ENCODE data around the gene NPTX2.

DNA sequence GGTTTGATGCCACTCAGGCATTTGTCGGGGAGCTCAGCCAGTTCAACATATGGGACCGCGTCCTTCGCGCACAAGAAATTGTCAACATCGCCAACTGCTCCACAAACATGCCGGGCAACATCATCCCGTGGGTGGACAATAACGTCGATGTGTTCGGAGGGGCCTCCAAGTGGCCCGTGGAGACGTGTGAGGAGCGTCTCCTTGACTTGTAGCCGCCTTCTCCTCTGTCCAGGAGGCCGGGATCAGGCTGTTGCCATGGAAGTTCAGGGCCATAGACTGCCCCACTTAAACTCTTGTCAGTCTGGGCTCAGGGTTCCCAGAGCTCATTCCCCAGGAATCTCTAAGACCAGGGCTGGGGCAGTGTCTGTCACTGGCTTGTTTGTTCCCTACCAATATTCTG lies 11.3 kb downstream of the NPTX2 start:
- TF ChIP-seq ZNF777 (tag by site-specific recombination; IDR thresholded peaks at IDR 0.05; ENCODE audit: borderline replicate concordance) (no peak), ZNF433 (tag by site-specific recombination; IDR thresholded peaks at IDR 0.05; ENCODE audit: low read depth) (no peak), ZNF544 (tag by site-specific recombination; IDR thresholded peaks at IDR 0.05) (no peak), SALL2 (tag by site-specific recombination; IDR thresholded peaks at IDR 0.05; ENCODE audit: borderline replicate concordance) (no peak), ZNF423 (tag by site-specific recombination; IDR thresholded peaks at IDR 0.05) (no peak), ZNF610 (tag by site-specific recombination; IDR thresholded peaks at IDR 0.05; ENCODE audit: borderline replicate concordance) (no peak), SETDB1 (IDR thresholded peaks at IDR 0.05; ENCODE audit: insufficient read length, low read length) (no peak), TCF7L2 (IDR thresholded peaks at IDR 0.05; ENCODE audit: borderline replicate concordance, low read depth, low read length) (no peak), ZNF311 (tag by site-specific recombination; IDR thresholded peaks at IDR 0.05; ENCODE audit: borderline replicate concordance) (no peak)
- TF ChIP-seq, protein P1, sequence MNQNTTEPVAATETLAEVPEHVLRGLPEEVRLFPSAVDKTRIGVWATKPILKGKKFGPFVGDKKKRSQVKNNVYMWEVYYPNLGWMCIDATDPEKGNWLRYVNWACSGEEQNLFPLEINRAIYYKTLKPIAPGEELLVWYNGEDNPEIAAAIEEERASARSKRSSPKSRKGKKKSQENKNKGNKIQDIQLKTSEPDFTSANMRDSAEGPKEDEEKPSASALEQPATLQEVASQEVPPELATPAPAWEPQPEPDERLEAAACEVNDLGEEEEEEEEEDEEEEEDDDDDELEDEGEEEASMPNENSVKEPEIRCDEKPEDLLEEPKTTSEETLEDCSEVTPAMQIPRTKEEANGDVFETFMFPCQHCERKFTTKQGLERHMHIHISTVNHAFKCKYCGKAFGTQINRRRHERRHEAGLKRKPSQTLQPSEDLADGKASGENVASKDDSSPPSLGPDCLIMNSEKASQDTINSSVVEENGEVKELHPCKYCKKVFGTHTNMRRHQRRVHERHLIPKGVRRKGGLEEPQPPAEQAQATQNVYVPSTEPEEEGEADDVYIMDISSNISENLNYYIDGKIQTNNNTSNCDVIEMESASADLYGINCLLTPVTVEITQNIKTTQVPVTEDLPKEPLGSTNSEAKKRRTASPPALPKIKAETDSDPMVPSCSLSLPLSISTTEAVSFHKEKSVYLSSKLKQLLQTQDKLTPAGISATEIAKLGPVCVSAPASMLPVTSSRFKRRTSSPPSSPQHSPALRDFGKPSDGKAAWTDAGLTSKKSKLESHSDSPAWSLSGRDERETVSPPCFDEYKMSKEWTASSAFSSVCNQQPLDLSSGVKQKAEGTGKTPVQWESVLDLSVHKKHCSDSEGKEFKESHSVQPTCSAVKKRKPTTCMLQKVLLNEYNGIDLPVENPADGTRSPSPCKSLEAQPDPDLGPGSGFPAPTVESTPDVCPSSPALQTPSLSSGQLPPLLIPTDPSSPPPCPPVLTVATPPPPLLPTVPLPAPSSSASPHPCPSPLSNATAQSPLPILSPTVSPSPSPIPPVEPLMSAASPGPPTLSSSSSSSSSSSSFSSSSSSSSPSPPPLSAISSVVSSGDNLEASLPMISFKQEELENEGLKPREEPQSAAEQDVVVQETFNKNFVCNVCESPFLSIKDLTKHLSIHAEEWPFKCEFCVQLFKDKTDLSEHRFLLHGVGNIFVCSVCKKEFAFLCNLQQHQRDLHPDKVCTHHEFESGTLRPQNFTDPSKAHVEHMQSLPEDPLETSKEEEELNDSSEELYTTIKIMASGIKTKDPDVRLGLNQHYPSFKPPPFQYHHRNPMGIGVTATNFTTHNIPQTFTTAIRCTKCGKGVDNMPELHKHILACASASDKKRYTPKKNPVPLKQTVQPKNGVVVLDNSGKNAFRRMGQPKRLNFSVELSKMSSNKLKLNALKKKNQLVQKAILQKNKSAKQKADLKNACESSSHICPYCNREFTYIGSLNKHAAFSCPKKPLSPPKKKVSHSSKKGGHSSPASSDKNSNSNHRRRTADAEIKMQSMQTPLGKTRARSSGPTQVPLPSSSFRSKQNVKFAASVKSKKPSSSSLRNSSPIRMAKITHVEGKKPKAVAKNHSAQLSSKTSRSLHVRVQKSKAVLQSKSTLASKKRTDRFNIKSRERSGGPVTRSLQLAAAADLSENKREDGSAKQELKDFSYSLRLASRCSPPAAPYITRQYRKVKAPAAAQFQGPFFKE (tag by site-specific recombination; IDR thresholded peaks at IDR 0.05; ENCODE audit: borderline replicate concordance), result no peak
- TF ChIP-seq, protein P2, sequence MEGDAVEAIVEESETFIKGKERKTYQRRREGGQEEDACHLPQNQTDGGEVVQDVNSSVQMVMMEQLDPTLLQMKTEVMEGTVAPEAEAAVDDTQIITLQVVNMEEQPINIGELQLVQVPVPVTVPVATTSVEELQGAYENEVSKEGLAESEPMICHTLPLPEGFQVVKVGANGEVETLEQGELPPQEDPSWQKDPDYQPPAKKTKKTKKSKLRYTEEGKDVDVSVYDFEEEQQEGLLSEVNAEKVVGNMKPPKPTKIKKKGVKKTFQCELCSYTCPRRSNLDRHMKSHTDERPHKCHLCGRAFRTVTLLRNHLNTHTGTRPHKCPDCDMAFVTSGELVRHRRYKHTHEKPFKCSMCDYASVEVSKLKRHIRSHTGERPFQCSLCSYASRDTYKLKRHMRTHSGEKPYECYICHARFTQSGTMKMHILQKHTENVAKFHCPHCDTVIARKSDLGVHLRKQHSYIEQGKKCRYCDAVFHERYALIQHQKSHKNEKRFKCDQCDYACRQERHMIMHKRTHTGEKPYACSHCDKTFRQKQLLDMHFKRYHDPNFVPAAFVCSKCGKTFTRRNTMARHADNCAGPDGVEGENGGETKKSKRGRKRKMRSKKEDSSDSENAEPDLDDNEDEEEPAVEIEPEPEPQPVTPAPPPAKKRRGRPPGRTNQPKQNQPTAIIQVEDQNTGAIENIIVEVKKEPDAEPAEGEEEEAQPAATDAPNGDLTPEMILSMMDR (tag by site-specific recombination; IDR thresholded peaks at IDR 0.05), result no peak
- TF ChIP-seq, protein P3, sequence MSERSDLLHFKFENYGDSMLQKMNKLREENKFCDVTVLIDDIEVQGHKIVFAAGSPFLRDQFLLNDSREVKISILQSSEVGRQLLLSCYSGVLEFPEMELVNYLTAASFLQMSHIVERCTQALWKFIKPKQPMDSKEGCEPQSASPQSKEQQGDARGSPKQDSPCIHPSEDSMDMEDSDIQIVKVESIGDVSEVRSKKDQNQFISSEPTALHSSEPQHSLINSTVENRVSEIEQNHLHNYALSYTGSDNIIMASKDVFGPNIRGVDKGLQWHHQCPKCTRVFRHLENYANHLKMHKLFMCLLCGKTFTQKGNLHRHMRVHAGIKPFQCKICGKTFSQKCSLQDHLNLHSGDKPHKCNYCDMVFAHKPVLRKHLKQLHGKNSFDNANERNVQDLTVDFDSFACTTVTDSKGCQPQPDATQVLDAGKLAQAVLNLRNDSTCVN (tag by site-specific recombination; optimal IDR thresholded peaks at IDR 0.05), result no peak
- TF ChIP-seq, protein P4, sequence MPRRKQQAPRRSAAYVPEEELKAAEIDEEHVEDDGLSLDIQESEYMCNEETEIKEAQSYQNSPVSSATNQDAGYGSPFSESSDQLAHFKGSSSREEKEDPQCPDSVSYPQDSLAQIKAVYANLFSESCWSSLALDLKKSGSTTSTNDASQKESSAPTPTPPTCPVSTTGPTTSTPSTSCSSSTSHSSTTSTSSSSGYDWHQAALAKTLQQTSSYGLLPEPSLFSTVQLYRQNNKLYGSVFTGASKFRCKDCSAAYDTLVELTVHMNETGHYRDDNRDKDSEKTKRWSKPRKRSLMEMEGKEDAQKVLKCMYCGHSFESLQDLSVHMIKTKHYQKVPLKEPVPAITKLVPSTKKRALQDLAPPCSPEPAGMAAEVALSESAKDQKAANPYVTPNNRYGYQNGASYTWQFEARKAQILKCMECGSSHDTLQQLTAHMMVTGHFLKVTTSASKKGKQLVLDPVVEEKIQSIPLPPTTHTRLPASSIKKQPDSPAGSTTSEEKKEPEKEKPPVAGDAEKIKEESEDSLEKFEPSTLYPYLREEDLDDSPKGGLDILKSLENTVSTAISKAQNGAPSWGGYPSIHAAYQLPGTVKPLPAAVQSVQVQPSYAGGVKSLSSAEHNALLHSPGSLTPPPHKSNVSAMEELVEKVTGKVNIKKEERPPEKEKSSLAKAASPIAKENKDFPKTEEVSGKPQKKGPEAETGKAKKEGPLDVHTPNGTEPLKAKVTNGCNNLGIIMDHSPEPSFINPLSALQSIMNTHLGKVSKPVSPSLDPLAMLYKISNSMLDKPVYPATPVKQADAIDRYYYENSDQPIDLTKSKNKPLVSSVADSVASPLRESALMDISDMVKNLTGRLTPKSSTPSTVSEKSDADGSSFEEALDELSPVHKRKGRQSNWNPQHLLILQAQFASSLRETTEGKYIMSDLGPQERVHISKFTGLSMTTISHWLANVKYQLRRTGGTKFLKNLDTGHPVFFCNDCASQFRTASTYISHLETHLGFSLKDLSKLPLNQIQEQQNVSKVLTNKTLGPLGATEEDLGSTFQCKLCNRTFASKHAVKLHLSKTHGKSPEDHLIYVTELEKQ (tag by site-specific recombination; IDR thresholded peaks at IDR 0.05; ENCODE audit: borderline replicate concordance), result no peak

Data from HEK293 (cell line).